Measurements from ENCODE around the gene INMT.
A peak's percentile ranks its signal among the peaks of the same experiment; 100 is the strongest.

- no peak for TF ChIP-seq POLR2AphosphoS5 (IDR thresholded peaks at IDR 0.05)
- TF ChIP-seq CTCF (IDR thresholded peaks at IDR 0.05 in 8 of 11, conservative IDR thresholded peaks at IDR 0.05 in 3 of 11) = peak; percentile 36 to 74 (median 56)
These were observed 48.9 kb downstream of the INMT start for GRCh38 chr7:30800785-30801252.
